ENCODE data around the gene AHNAK. TPM values are rescaled to one million over a fixed set of nuclear protein-coding genes. Genes with fewer than 3 reads are reported as not detected.

The AHNAK gene
- total and polyA plus RNA-seq, 2 donors (not counting 3 experiments of a cell fraction or from before 2014, with no cell fraction given): 35.2 to 436 TPM

GRCh38 chr11:62401811-62402210 is 144.8 kb downstream of the AHNAK start:
- dilution Hi-C loops (cut with MboI; ENCODE audit: extremely low pct_ligation_motif_present, low sequenced_read_pairs): no loop called here
- POLR2A ChIA-PET: no interaction called here

More at GRCh38 chr11:62401811-62402210, 144.8 kb downstream of the AHNAK start:
- DNase-seq (ENCODE audit: low read depth, low spot score) (no peak), FAIRE-seq (no peak)
- H3K79me2 ChIP-seq (ENCODE audit: control insufficient read depth, insufficient read depth, low read length): no peaks in the 10 kb centered on the region
- H3K36me3 ChIP-seq (ENCODE audit: control insufficient read depth in 2 of 2, extremely low read depth in 1 of 2, insufficient read depth in 2 of 2, low read length in 2 of 2): no peaks in the 10 kb centered on the region
- BruUV-seq (replicated peaks): no TSS peak
- H3K4me1 ChIP-seq (ENCODE audit: control insufficient read depth, extremely low read depth, insufficient read depth, low read length): no peaks in the 10 kb centered on the region
- H3K9ac ChIP-seq (replicated peaks; ENCODE audit: extremely low read depth, insufficient read depth, low read length): no peak overlapping the region
- CTCF ChIA-PET: interaction anchor here (4.2 kb wide), 1 partner anchor 23 kb away, joined by 18 read pairs; no protein-coding TSS in a partner anchor
- H3K9me1 ChIP-seq (replicated peaks; ENCODE audit: control insufficient read depth, extremely low read depth, insufficient read depth, low read length): no peaks in the 10 kb centered on the region
- intact Hi-C loops (cut with micrococcal nuclease): no loop called here
- no peaks in the 10 kb centered on the region for H3K9me3 ChIP-seq (replicated peaks; ENCODE audit: control insufficient read depth, insufficient read depth, low read length)
- no peak overlapping the region for H3K4me2 ChIP-seq (ENCODE audit: insufficient read depth, low read length)
- H2AFZ ChIP-seq (ENCODE audit: low read depth, low read length): no peak overlapping the region
- TF ChIP-seq JUN (IDR thresholded peaks at IDR 0.05; ENCODE audit: borderline replicate concordance, insufficient read depth, insufficient read length, low read depth) (no peak), CTCF (IDR thresholded peaks at IDR 0.05; ENCODE audit: extremely low read depth in 1 of 2, insufficient read depth in 1 of 2, low read depth in 1 of 2, low read length in 2 of 2) (no peak), POLR2AphosphoS5 (IDR thresholded peaks at IDR 0.05; ENCODE audit: insufficient read depth, low read depth, low read length) (no peak), MYC (IDR thresholded peaks at IDR 0.05; ENCODE audit: low read depth, low read length) (no peak), MAX (IDR thresholded peaks at IDR 0.05; ENCODE audit: insufficient read depth, insufficient read length) (no peak), FOS (IDR thresholded peaks at IDR 0.05; ENCODE audit: borderline replicate concordance, insufficient read depth, low read length) (no peak), EZH2 (IDR thresholded peaks at IDR 0.05; ENCODE audit: borderline replicate concordance, low read depth, low read length, severe bottlenecking) (no peak), POLR2A (IDR thresholded peaks at IDR 0.05; ENCODE audit: low read depth, low read length) (no peak)
- no peak overlapping the region for H3K27ac ChIP-seq (ENCODE audit: insufficient read depth, low read depth, low read length)
- no peaks in the 10 kb centered on the region for H3K27me3 ChIP-seq (ENCODE audit: control insufficient read depth in 2 of 2, insufficient read depth in 2 of 2, low read length in 2 of 2)
- H4K20me1 ChIP-seq (replicated peaks; ENCODE audit: control insufficient read depth, extremely low read depth, insufficient read depth, low read length): no peaks in the 10 kb centered on the region
- no peak overlapping the region for H3K4me3 ChIP-seq (replicated peaks in 1 of 3; ENCODE audit: insufficient read depth in 1 of 3, low read depth in 1 of 3, low read length in 3 of 3)
